Hepatocyte (in vitro differentiated cells): ENCODE measurements around the gene FXR2.
"Not testable (repeated sequence)": the region's sequence is repeated elsewhere in the genome, so short reads cannot be mapped to it uniquely, and the experiment has no call there.

Source experiments
- CTCF ChIP-seq: fragments of 200-600 bp; sonication (generic); IDR thresholded peaks from 2 replicates; pipeline ENCODE4 v1.5.1; 2016; ENCODE audit warnings: antibody characterized with exemption, mild to moderate bottlenecking; ENCODE audit not compliant: poor library complexity
- EZH2 ChIP-seq: fragments of 200-600 bp; sonication (generic); IDR thresholded peaks from 2 replicates; pipeline ENCODE4 v1.6.1; 2016; ENCODE audit warnings: antibody characterized with exemption, mild to moderate bottlenecking, borderline replicate concordance

- TF ChIP-seq EZH2, CTCF: not testable (repeated sequence)
Measured at GRCh38 chr17:7641635-7642034, 26.9 kb upstream of the FXR2 start.
